IMR-90 (cell line): ENCODE measurements around the gene ABHD12. TPM values are rescaled to one million over a fixed set of nuclear protein-coding genes. Genes with fewer than 3 reads are reported as not detected.

Experiments
- ATAC-seq: fragments of 200-7000 bp; cut with Tn5 transposase; 2 replicates; pipeline ENCODE4 v1.9.1; 2020; ENCODE audit warnings: low read depth, mild to moderate bottlenecking, moderate library complexity
- BruUV-seq: library from RNA; stranded (reverse); fragments of 400-500 nt; replicated peaks from 2 replicates; lab custom pipeline; 2021; lab: Mats Ljungman, UMichigan
- CTCF ChIA-PET: fragments of 300-600 bp; formaldehyde crosslinking; extraction: SDS; loops from one replicate; lab custom pipeline; 2021; ENCODE audit warnings: antibody characterized with exemption; lab: Yijun Ruan, JAX
- POLR2A ChIA-PET: fragments of 300-600 bp; sonication (Branson Sonifier 250); formaldehyde crosslinking; loops from one replicate; lab custom pipeline; 2022; ENCODE audit warnings: antibody characterized with exemption; ENCODE audit not compliant: unreplicated experiment; lab: Charles Lee
- DNase-seq: peaks from one replicate; pipeline ENCODE4 v3.0.0; 2013
- H2AFZ ChIP-seq: replicated peaks from 2 replicates; pipeline ENCODE3; 2013; ENCODE audit warnings: low read length, mild to moderate bottlenecking; ENCODE audit not compliant: poor library complexity
- H2AK5ac ChIP-seq: 2 replicates; pipeline ENCODE4 v1.6.1; 2013; ENCODE audit warnings: low read depth, low read length, inconsistent platforms
- H2AK9ac ChIP-seq: replicated peaks from 2 replicates; pipeline ENCODE3; 2013; ENCODE audit warnings: mild to moderate bottlenecking, low read depth, low read length, moderate library complexity; ENCODE audit not compliant: poor library complexity
- H2BK120ac ChIP-seq: 2 replicates; pipeline ENCODE4 v1.6.1; 2013; ENCODE audit warnings: low read depth, low read length, inconsistent platforms
- H2BK15ac ChIP-seq: 3 replicates; pipeline ENCODE4 v1.6.1; 2013; ENCODE audit warnings: low read depth, low read length, inconsistent platforms
- H2BK20ac ChIP-seq: 2 replicates; pipeline ENCODE4 v1.6.1; 2013; ENCODE audit warnings: low read depth, mild to moderate bottlenecking, inconsistent platforms, low read length, moderate library complexity
- H2BK5ac ChIP-seq: 2 replicates; pipeline ENCODE4 v1.6.1; 2013; ENCODE audit warnings: mild to moderate bottlenecking, low read depth, low read length, inconsistent platforms; ENCODE audit not compliant: poor library complexity, severe bottlenecking
- H3K14ac ChIP-seq: replicated peaks from 2 replicates; pipeline ENCODE4 v1.6.1; 2013; ENCODE audit warnings: low read depth, low read length, inconsistent platforms
- H3K18ac ChIP-seq: 2 replicates; pipeline ENCODE4 v1.6.1; 2013; ENCODE audit warnings: low read depth, low read length, control low read depth
- H3K23ac ChIP-seq: 2 replicates; pipeline ENCODE4 v1.6.1; 2013; ENCODE audit warnings: low read depth, low read length, inconsistent platforms
- H3K27ac ChIP-seq: 2 replicates; pipeline ENCODE4 v1.5.1; 2013; ENCODE audit warnings: mild to moderate bottlenecking, control low read depth, low read length; ENCODE audit not compliant: insufficient read depth
- H3K27me3 ChIP-seq: 2 replicates; pipeline ENCODE4 v1.6.1; 2013; ENCODE audit warnings: low read length; ENCODE audit not compliant: control insufficient read depth, insufficient read depth
- H3K36me3 ChIP-seq: 2 replicates; pipeline ENCODE4 v1.6.1; 2013; ENCODE audit warnings: low read length, mixed read lengths; ENCODE audit not compliant: control insufficient read depth, insufficient read depth
- H3K4ac ChIP-seq: 2 replicates; pipeline ENCODE4 v1.6.1; 2013; ENCODE audit warnings: low read depth, low read length, inconsistent platforms
- H3K4me1 ChIP-seq: 2 replicates; pipeline ENCODE4 v1.6.1; 2013; ENCODE audit warnings: low read length, mixed read lengths; ENCODE audit not compliant: control insufficient read depth, insufficient read depth
- H3K4me2 ChIP-seq: 2 replicates; pipeline ENCODE4 v1.6.1; 2013; ENCODE audit warnings: low read depth, mild to moderate bottlenecking, control low read depth, low read length, moderate library complexity
- H3K4me3 ChIP-seq: 2 replicates; pipeline ENCODE4 v1.5.1; 2013; ENCODE audit warnings: low read depth, mild to moderate bottlenecking, control low read depth, low read length, moderate library complexity; ENCODE audit not compliant: insufficient read depth
- H3K56ac ChIP-seq: 2 replicates; pipeline ENCODE4 v1.6.1; 2013; ENCODE audit warnings: low read length, inconsistent platforms; ENCODE audit not compliant: insufficient read depth; ENCODE audit errors: extremely low read depth
- H3K79me1 ChIP-seq, 2 experiments: 2 replicates each; pipeline ENCODE4 v1.6.1; 2013; ENCODE audit warnings: low read length in 2 of 2, inconsistent platforms in 1 of 2, low read depth in 1 of 2
- H3K9ac ChIP-seq: 2 replicates; pipeline ENCODE4 v1.6.1; 2013; ENCODE audit warnings: low read depth, low read length, control low read depth
- H3K9me1 ChIP-seq: 2 replicates; pipeline ENCODE4 v1.6.1; 2013; ENCODE audit warnings: low read length, inconsistent platforms; ENCODE audit not compliant: insufficient read depth
- H3K9me3 ChIP-seq: 2 replicates; pipeline ENCODE4 v1.6.1; 2013; ENCODE audit warnings: low read length; ENCODE audit not compliant: control insufficient read depth, insufficient read depth
- H4K20me1 ChIP-seq: 2 replicates; pipeline ENCODE4 v1.6.1; 2013; ENCODE audit warnings: low read length, inconsistent platforms; ENCODE audit not compliant: insufficient read depth
- H4K5ac ChIP-seq: 2 replicates; pipeline ENCODE4 v1.6.1; 2013; ENCODE audit warnings: mild to moderate bottlenecking, low read depth, low read length, control low read depth
- H4K8ac ChIP-seq, 2 experiments: 2 replicates each; pipeline ENCODE4 v1.6.1; 2013; ENCODE audit warnings: low read depth in 2 of 2, low read length in 2 of 2, control low read depth in 1 of 2, inconsistent platforms in 1 of 2
- H4K91ac ChIP-seq: 2 replicates; pipeline ENCODE4 v1.6.1; 2013; ENCODE audit warnings: low read depth, low read length, inconsistent platforms; ENCODE audit not compliant: insufficient read depth
- BHLHE40 ChIP-seq: fragments of 150-350 bp; IDR thresholded peaks from 2 replicates; pipeline ENCODE4 v1.6.1; 2016; ENCODE audit warnings: mild to moderate bottlenecking, low read depth, low read length
- CEBPB ChIP-seq: IDR thresholded peaks from 2 replicates; pipeline ENCODE4 v1.6.1; 2012; ENCODE audit warnings: low read depth, low read length, improper control_type of control experiment
- CHD1 ChIP-seq: IDR thresholded peaks from 2 replicates; pipeline ENCODE4 v1.6.1; 2012; ENCODE audit warnings: low read depth, low read length, improper control_type of control experiment
- CTCF ChIP-seq: conservative IDR thresholded peaks from 2 replicates; pipeline ENCODE4 v1.5.1; 2012; ENCODE audit warnings: mild to moderate bottlenecking, low read depth, low read length, improper control_type of control experiment
- ELK1 ChIP-seq: fragments of 150-350 bp; IDR thresholded peaks from 2 replicates; pipeline ENCODE4 v1.6.1; 2016; ENCODE audit warnings: low read depth, mild to moderate bottlenecking, low read length, moderate library complexity, borderline replicate concordance
- FOS ChIP-seq: fragments of 150-350 bp; IDR thresholded peaks from 2 replicates; pipeline ENCODE4 v1.6.1; 2016; ENCODE audit warnings: low read depth, low read length
- MAFK ChIP-seq: IDR thresholded peaks from 2 replicates; pipeline ENCODE4 v1.6.1; 2012; ENCODE audit warnings: low read depth, low read length, improper control_type of control experiment
- MAZ ChIP-seq: IDR thresholded peaks from 2 replicates; pipeline ENCODE4 v1.6.1; 2012; ENCODE audit warnings: low read depth, mild to moderate bottlenecking, low read length, improper control_type of control experiment, moderate library complexity, borderline replicate concordance
- MXI1 ChIP-seq: IDR thresholded peaks from 2 replicates; pipeline ENCODE4 v1.6.1; 2012; ENCODE audit warnings: low read depth, mild to moderate bottlenecking, low read length, moderate library complexity, borderline replicate concordance
- NFE2L2 ChIP-seq: fragments of 150-350 bp; IDR thresholded peaks from 2 replicates; pipeline ENCODE4 v1.6.1; 2016; ENCODE audit warnings: low read depth, mild to moderate bottlenecking, low read length
- POLR2A ChIP-seq: IDR thresholded peaks from 2 replicates; pipeline ENCODE4 v1.6.1; 2012; ENCODE audit warnings: mild to moderate bottlenecking, low read depth, low read length
- RAD21 ChIP-seq: IDR thresholded peaks from 2 replicates; pipeline ENCODE4 v1.6.1; 2012; ENCODE audit warnings: low read length, improper control_type of control experiment
- RCOR1 ChIP-seq: IDR thresholded peaks from 2 replicates; pipeline ENCODE4 v1.6.1; 2012; ENCODE audit warnings: mild to moderate bottlenecking, low read length, improper control_type of control experiment; ENCODE audit not compliant: insufficient replicate concordance
- SMC3 ChIP-seq: fragments of 150-350 bp; IDR thresholded peaks from 2 replicates; pipeline ENCODE4 v1.6.1; 2016; ENCODE audit warnings: low read depth, mild to moderate bottlenecking, antibody characterized with exemption, low read length, moderate library complexity
- WGBS, 2 experiments: methylation state at CpG; one replicate each; pipeline versions ENCODE4 v1.1.5 to v1.1.7; 2013; ENCODE audit warnings: missing lambda C conversion rate in 2 of 2; ENCODE audit not compliant: insufficient read length in 1 of 2; ENCODE audit errors: extremely low coverage in 2 of 2; 5-methylcytosine and 5-hydroxymethylcytosine counted together
- dilution Hi-C: fragments of 300-500 bp; cut with HindIII; formaldehyde crosslinking; loops from one replicate; pipeline ENCODE4 v1.14.3; 2018; ENCODE audit warnings: low sequenced_read_pairs; ENCODE audit not compliant: unreplicated experiment
- in situ Hi-C: fragments of 300-500 bp; cut with MboI; formaldehyde crosslinking; loops from 3 replicates; pipeline ENCODE4 v1.14.3; 2019; ENCODE audit warnings: low sequenced_read_pairs, inconsistent platforms, mixed read lengths
- intact Hi-C: fragments of 100-400 bp; cut with micrococcal nuclease; formaldehyde crosslinking; loops from 2 replicates; pipeline ENCODE4 v1.10.0; 2022
- polyA plus RNA-seq, 3 experiments: library from polyadenylated mRNA; depleted of rRNA; stranded (reverse); fragments of >200 nt; gene quantifications; 2 replicates each; pipeline ENCODE4 v1.2.3, GENCODE V29; 2012; ENCODE audit warnings: low replicate concordance in 1 of 3
- total RNA-seq: library from RNA; depleted of rRNA; stranded (reverse); fragments of >200 nt; gene quantifications from 2 replicates; pipeline ENCODE4 v1.2.3, GENCODE V29; 2012

ABHD12 gene
- total and polyA plus RNA-seq, 2 of the 4 experiments (the other 2 are of a cell fraction), result 80.7 to 108 TPM

GRCh38 chr20:25345721-25346120 lies 44.9 kb downstream of the ABHD12 start:
- WGBS, 2 experiments, result no CpG with 5 or more reads among the region's 1 CpG
- no TSS peak for BruUV-seq
- no peak overlapping the region for H3K4ac ChIP-seq
- H3K36me3 ChIP-seq, result no peaks in the 10 kb centered on the region
- intact Hi-C loops, result loop anchor here (2.0 kb wide), 1 partner anchor 15 kb away; no protein-coding TSS in a partner anchor
- H2AK5ac ChIP-seq, result no peak overlapping the region
- no peak overlapping the region for H4K5ac ChIP-seq
- no peaks in the 10 kb centered on the region for H3K9me3 ChIP-seq
- no peak overlapping the region for H3K27ac ChIP-seq
- no peak overlapping the region for H3K4me3 ChIP-seq
- H3K4me1 ChIP-seq, result peaks cover 1% of the 10 kb centered on the region
- DNase-seq, result no peak
- no peak overlapping the region for H4K8ac ChIP-seq
- H2BK20ac ChIP-seq, result no peak overlapping the region
- H2BK5ac ChIP-seq, result no peak overlapping the region
- H3K9ac ChIP-seq, result no peak overlapping the region
- no peak overlapping the region for H2BK120ac ChIP-seq
- H3K23ac ChIP-seq, result no peak overlapping the region
- H2BK15ac ChIP-seq, result no peak overlapping the region
- H4K91ac ChIP-seq, result no peak overlapping the region
- ChIA-PET CTCF (interaction anchor here (0.7 kb wide), 1 partner anchor 16 kb away, joined by 3 read pairs; no protein-coding TSS in a partner anchor), POLR2A (no interaction called here)
- H3K79me1 ChIP-seq, result peaks cover 38 to 58% of the 10 kb centered on the region in 2 experiments
- H3K14ac ChIP-seq, result no peak overlapping the region
- in situ Hi-C loops, result no loop called here
- ATAC-seq, result no peak
- no peak for TF ChIP-seq CHD1
- no peak for TF ChIP-seq RAD21
- TF ChIP-seq FOS, result no peak
- TF ChIP-seq ELK1, result no peak
- no peak for TF ChIP-seq CEBPB
- TF ChIP-seq NFE2L2, result no peak
- no peak for TF ChIP-seq SMC3
- TF ChIP-seq MAZ, result no peak
- no peak for TF ChIP-seq RCOR1
- no peak for TF ChIP-seq POLR2A
- no peak for TF ChIP-seq MAFK
- no peak for TF ChIP-seq BHLHE40
- TF ChIP-seq MXI1, result no peak
- TF ChIP-seq CTCF, result no peak
- dilution Hi-C loops, result no loop called here
- H4K20me1 ChIP-seq, result peaks cover 29% of the 10 kb centered on the region
- peaks cover 8% of the 10 kb centered on the region for H3K9me1 ChIP-seq
- H3K4me2 ChIP-seq, result no peak overlapping the region
- H3K27me3 ChIP-seq, result no peaks in the 10 kb centered on the region
- no peak overlapping the region for H2AFZ ChIP-seq
- no peak overlapping the region for H3K18ac ChIP-seq
- H2AK9ac ChIP-seq, result no peak overlapping the region
- no peak overlapping the region for H3K56ac ChIP-seq
